Liver (tissue), 9 donors: ENCODE measurements around the gene NEK11. TPM values are rescaled to one million over a fixed set of nuclear protein-coding genes. Genes with fewer than 3 reads are reported as not detected.

Source experiments
- DNase-seq: peaks from one replicate; pipeline ENCODE4 v3.0.0-alpha.2; 2017; ENCODE audit warnings: low spot score
- H3K27ac ChIP-seq, 2 donors: one replicate each; pipeline ENCODE4 v1.7.0; 2013; ENCODE audit warnings: inconsistent platforms in 2 of 2, low read length in 2 of 2, control low read depth in 1 of 2, low read depth in 1 of 2, mild to moderate bottlenecking in 1 of 2
- H3K27me3 ChIP-seq, 4 donors: one replicate each; pipeline versions ENCODE4 v1.6.1 to v1.7.0; 2013; ENCODE audit warnings: low read length in 3 of 4, inconsistent platforms in 1 of 4, mild to moderate bottlenecking in 1 of 4, moderate library complexity in 1 of 4; ENCODE audit not compliant: control insufficient read depth in 4 of 4, insufficient read depth in 4 of 4
- H3K36me3 ChIP-seq, 4 donors: one replicate each; pipeline versions ENCODE4 v1.6.1 to v1.7.0; 2013; ENCODE audit warnings: low read length in 3 of 4, mild to moderate bottlenecking in 3 of 4, low read depth in 1 of 4, moderate library complexity in 1 of 4; ENCODE audit not compliant: control insufficient read depth in 4 of 4, insufficient read depth in 3 of 4
- H3K4me1 ChIP-seq, 4 donors: one replicate each; pipeline versions ENCODE4 v1.6.1 to v1.7.0; 2013; ENCODE audit warnings: low read length in 3 of 4, mild to moderate bottlenecking in 3 of 4, moderate library complexity in 1 of 4; ENCODE audit not compliant: control insufficient read depth in 4 of 4, insufficient read depth in 4 of 4
- H3K4me3 ChIP-seq, 3 donors: one replicate each; pipeline versions ENCODE4 v1.6.1 to v1.7.0; 2013; ENCODE audit warnings: low read length in 3 of 3, control low read depth in 1 of 3, low read depth in 1 of 3, mild to moderate bottlenecking in 1 of 3
- H3K9ac ChIP-seq, 2 donors: one replicate each; pipeline ENCODE4 v1.7.0; 2013; ENCODE audit warnings: low read length in 2 of 2, mild to moderate bottlenecking in 2 of 2, moderate library complexity in 2 of 2, control low read depth in 1 of 2, low read depth in 1 of 2
- H3K9me3 ChIP-seq, 4 donors: one replicate each; pipeline versions ENCODE4 v1.6.1 to v1.7.0; 2013; ENCODE audit warnings: low read length in 3 of 4; ENCODE audit not compliant: control insufficient read depth in 4 of 4
- CTCF ChIP-seq: fragments of 150-350 bp; IDR thresholded peaks from 2 replicates; pipeline ENCODE4 v1.5.1; 2017; ENCODE audit warnings: improper control_type of control experiment, low read depth, low read length; ENCODE audit not compliant: missing input control
- EGR1 ChIP-seq, 2 donors: IDR thresholded peaks; 2 replicates each; pipeline ENCODE4 v1.6.1; 2016 to 2018; ENCODE audit warnings: antibody characterized with exemption in 2 of 2, low read depth in 2 of 2
- FOXA1 ChIP-seq: IDR thresholded peaks from 2 replicates; pipeline ENCODE4 v1.6.1; 2016; ENCODE audit warnings: antibody characterized with exemption
- FOXA2 ChIP-seq: IDR thresholded peaks from 2 replicates; pipeline ENCODE4 v1.6.1; 2016; ENCODE audit warnings: antibody characterized with exemption
- HNF4G ChIP-seq: IDR thresholded peaks from 2 replicates; pipeline ENCODE4 v1.6.1; 2016; ENCODE audit warnings: antibody characterized with exemption
- JUND ChIP-seq, 2 donors: IDR thresholded peaks; 2 replicates each; pipeline ENCODE4 v1.6.1; 2016; ENCODE audit warnings: antibody characterized with exemption in 2 of 2
- NR2F2 ChIP-seq: IDR thresholded peaks from 2 replicates; pipeline ENCODE4 v1.6.1; 2016; ENCODE audit warnings: antibody characterized with exemption
- RAD21 ChIP-seq, 2 donors: IDR thresholded peaks; 2 replicates each; pipeline ENCODE4 v1.6.1; 2016; ENCODE audit warnings: antibody characterized with exemption in 2 of 2, mild to moderate bottlenecking in 2 of 2
- REST ChIP-seq: IDR thresholded peaks from 2 replicates; pipeline ENCODE4 v1.6.1; 2016; ENCODE audit warnings: antibody characterized with exemption, mild to moderate bottlenecking
- SP1 ChIP-seq: IDR thresholded peaks from 2 replicates; pipeline ENCODE4 v1.6.1; 2018; ENCODE audit warnings: antibody characterized with exemption, mild to moderate bottlenecking
- TAF1 ChIP-seq: conservative IDR thresholded peaks from 2 replicates; pipeline ENCODE4 v1.6.1; 2016; ENCODE audit warnings: antibody characterized with exemption, mild to moderate bottlenecking
- YY1 ChIP-seq: IDR thresholded peaks from 2 replicates; pipeline ENCODE4 v1.6.1; 2016; ENCODE audit warnings: antibody characterized with exemption, mild to moderate bottlenecking
- WGBS: extraction: QIAGEN DNeasy Blood & Tissue Kit; methylation state at CpG from one replicate; pipeline ENCODE4 v1.1.7; 2013; 5-methylcytosine and 5-hydroxymethylcytosine counted together
- polyA plus RNA-seq, 2 donors: library from polyadenylated mRNA; stranded (reverse) in 1 of 2; unstranded in 1 of 2; fragments of 200-250 nt in 1 of 2; fragments of >200 nt in 1 of 2; fragmentation: Nextera tagmentation in 1 of 2; extraction: Ambion mirVana in 1 of 2; gene quantifications; one replicate each; pipeline versions ENCODE4 v1.2.1 to v1.2.3, GENCODE V29; 2013 to 2015
- total RNA-seq, 2 donors: library from RNA; depleted of rRNA; stranded (reverse); fragments of >200 nt; gene quantifications; one replicate each; pipeline ENCODE4 v1.2.3, GENCODE V29; 2014
- TF ChIP-seq, protein P1 (sequence below): IDR thresholded peaks from 2 replicates; pipeline ENCODE4 v1.6.1; 2016; ENCODE audit warnings: antibody characterized with exemption
- TF ChIP-seq, protein P2 (sequence below): IDR thresholded peaks from 2 replicates; pipeline ENCODE4 v1.6.1; 2016; ENCODE audit warnings: antibody characterized with exemption
- donor health status: healthy.
- donor health status: healthy.
- donor health status: healthy.
- donor health status: healthy.
- donor health status: healthy.

NEK11 gene
- total and polyA plus RNA-seq, 4 donors, result 0.35 to 0.92 (median 0.69) TPM

DNA sequence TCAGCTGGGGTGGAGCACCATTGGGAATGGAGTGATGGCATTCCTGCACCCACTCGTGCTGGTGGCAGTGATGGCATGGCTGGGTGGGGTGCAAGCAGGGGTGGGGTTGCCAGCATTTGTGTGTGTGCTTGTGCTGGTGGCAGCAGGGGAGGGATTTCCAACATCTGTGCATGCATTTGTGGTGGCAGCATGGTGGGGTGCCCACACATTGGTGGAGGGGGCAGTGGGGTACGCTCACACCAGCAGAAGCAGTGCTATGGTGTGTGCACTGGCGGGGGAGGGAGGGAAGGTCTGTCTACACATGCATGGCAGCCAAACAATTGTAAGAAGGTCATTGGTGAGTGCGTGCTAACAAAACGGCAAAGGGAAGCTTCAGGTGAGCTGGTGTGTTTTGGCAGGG, 278.2 kb downstream of the NEK11 start:
- peaks cover 0 to 3% (median 0%) of the 10 kb centered on the region in 4 donors for H3K9me3 ChIP-seq
- TF ChIP-seq FOXA2 (no peak), YY1 (no peak), FOXA1 (no peak)
- TF ChIP-seq, protein P1, sequence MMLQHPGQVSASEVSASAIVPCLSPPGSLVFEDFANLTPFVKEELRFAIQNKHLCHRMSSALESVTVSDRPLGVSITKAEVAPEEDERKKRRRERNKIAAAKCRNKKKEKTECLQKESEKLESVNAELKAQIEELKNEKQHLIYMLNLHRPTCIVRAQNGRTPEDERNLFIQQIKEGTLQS, result no peak
- TF ChIP-seq, protein P2, sequence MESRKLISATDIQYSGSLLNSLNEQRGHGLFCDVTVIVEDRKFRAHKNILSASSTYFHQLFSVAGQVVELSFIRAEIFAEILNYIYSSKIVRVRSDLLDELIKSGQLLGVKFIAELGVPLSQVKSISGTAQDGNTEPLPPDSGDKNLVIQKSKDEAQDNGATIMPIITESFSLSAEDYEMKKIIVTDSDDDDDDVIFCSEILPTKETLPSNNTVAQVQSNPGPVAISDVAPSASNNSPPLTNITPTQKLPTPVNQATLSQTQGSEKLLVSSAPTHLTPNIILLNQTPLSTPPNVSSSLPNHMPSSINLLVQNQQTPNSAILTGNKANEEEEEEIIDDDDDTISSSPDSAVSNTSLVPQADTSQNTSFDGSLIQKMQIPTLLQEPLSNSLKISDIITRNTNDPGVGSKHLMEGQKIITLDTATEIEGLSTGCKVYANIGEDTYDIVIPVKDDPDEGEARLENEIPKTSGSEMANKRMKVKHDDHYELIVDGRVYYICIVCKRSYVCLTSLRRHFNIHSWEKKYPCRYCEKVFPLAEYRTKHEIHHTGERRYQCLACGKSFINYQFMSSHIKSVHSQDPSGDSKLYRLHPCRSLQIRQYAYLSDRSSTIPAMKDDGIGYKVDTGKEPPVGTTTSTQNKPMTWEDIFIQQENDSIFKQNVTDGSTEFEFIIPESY, result no peak
- WGBS, result 85% methylated on average over 5 of the region's 5 CpGs
- H3K9ac ChIP-seq, result no peak overlapping the region
- no peaks in the 10 kb centered on the region for H3K4me1 ChIP-seq
- no peak overlapping the region for H3K27ac ChIP-seq
- H3K36me3 ChIP-seq, result no peaks in the 10 kb centered on the region
- no peaks in the 10 kb centered on the region for H3K27me3 ChIP-seq
- no peak overlapping the region for H3K4me3 ChIP-seq
- no peak for DNase-seq

GRCh38 chr3:131306242-131306641, 279.6 kb downstream of the NEK11 start:
- Histone ChIP-seq H3K9me3 (no peaks in the 10 kb centered on the region), H3K4me1 (no peaks in the 10 kb centered on the region), H3K4me3 (no peak overlapping the region), H3K27ac (no peak overlapping the region), H3K9ac (no peak overlapping the region), H3K36me3 (no peaks in the 10 kb centered on the region), H3K27me3 (no peaks in the 10 kb centered on the region)
- no peak for DNase-seq
- TF ChIP-seq, protein P1, result no peak
- TF ChIP-seq NR2F2 (no peak), YY1 (no peak), EGR1 (IDR thresholded peaks at IDR 0.05; ENCODE audit: low read depth in 2 of 2) (no peak), RAD21 (IDR thresholded peaks at IDR 0.05) (no peak), FOXA1 (no peak), TAF1 (no peak), JUND (IDR thresholded peaks at IDR 0.05) (no peak), HNF4G (no peak), SP1 (no peak), REST (no peak), CTCF (no peak)
